Measurements from ENCODE around the gene DNAJA1. TPM values are rescaled to one million over a fixed set of nuclear protein-coding genes. Genes with fewer than 3 reads are reported as not detected.

The DNAJA1 gene
- total and polyA plus RNA-seq, 2 donors (not counting 3 experiments of a cell fraction or from before 2014, with no cell fraction given): 72.9 to 182 TPM

DNA sequence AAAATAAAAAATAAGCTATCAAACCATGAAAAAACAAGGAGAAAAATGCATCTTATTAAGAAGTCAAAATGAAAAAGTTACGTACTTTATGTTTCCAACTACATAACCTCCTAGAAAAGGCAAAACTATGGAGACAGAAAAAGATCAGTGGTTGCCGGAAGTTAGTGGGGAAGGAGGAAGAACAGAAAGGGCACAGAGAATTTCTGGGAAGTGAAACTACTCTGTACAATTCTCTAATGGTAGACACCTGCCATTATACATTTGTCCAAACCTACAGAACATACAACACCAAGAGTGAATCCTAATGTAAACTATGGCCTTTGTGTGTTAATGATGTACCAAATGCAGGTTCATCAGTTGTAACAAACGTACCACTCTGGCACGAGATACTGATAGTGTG lies 26.1 kb downstream of the DNAJA1 start:
- Histone ChIP-seq H3K79me2 (ENCODE audit: control insufficient read depth, insufficient read depth, low read length) (no peaks in the 10 kb centered on the region), H3K9me1 (replicated peaks; ENCODE audit: control insufficient read depth, extremely low read depth, insufficient read depth, low read length) (peaks cover 2% of the 10 kb centered on the region), H2AFZ (ENCODE audit: low read depth, low read length) (no peak overlapping the region), H3K4me3 (replicated peaks in 1 of 3; ENCODE audit: insufficient read depth in 1 of 3, low read depth in 1 of 3, low read length in 3 of 3) (no peak overlapping the region), H3K4me1 (ENCODE audit: control insufficient read depth, extremely low read depth, insufficient read depth, low read length) (no peaks in the 10 kb centered on the region), H3K27me3 (ENCODE audit: control insufficient read depth in 2 of 2, insufficient read depth in 2 of 2, low read length in 2 of 2) (no peaks in the 10 kb centered on the region), H3K9ac (replicated peaks; ENCODE audit: extremely low read depth, insufficient read depth, low read length) (no peak overlapping the region), H3K36me3 (ENCODE audit: control insufficient read depth in 2 of 2, extremely low read depth in 1 of 2, insufficient read depth in 2 of 2, low read length in 2 of 2) (peaks cover 16 to 29% of the 10 kb centered on the region in 2 experiments), H3K27ac (ENCODE audit: insufficient read depth, low read depth, low read length) (no peak overlapping the region), H4K20me1 (replicated peaks; ENCODE audit: control insufficient read depth, extremely low read depth, insufficient read depth, low read length) (no peaks in the 10 kb centered on the region), H3K4me2 (ENCODE audit: insufficient read depth, low read length) (no peak overlapping the region), H3K9me3 (replicated peaks; ENCODE audit: control insufficient read depth, insufficient read depth, low read length) (no peaks in the 10 kb centered on the region)
- FAIRE-seq (no peak), DNase-seq (ENCODE audit: low read depth, low spot score) (no peak)
- no TSS peak for BruUV-seq (replicated peaks)
- dilution Hi-C loops (cut with MboI; ENCODE audit: extremely low pct_ligation_motif_present, low sequenced_read_pairs): no loop called here
- intact Hi-C loops (cut with micrococcal nuclease): no loop called here
- CTCF ChIA-PET: no interaction called here
- POLR2A ChIA-PET: no interaction called here
- TF ChIP-seq FOS (IDR thresholded peaks at IDR 0.05; ENCODE audit: borderline replicate concordance, insufficient read depth, low read length) (no peak), JUN (IDR thresholded peaks at IDR 0.05; ENCODE audit: borderline replicate concordance, insufficient read depth, insufficient read length, low read depth) (no peak), POLR2AphosphoS5 (IDR thresholded peaks at IDR 0.05; ENCODE audit: insufficient read depth, low read depth, low read length) (no peak), MYC (IDR thresholded peaks at IDR 0.05; ENCODE audit: low read depth, low read length) (no peak), POLR2A (IDR thresholded peaks at IDR 0.05; ENCODE audit: low read depth, low read length) (no peak), EZH2 (IDR thresholded peaks at IDR 0.05; ENCODE audit: borderline replicate concordance, low read depth, low read length, severe bottlenecking) (no peak), GATA2 (IDR thresholded peaks at IDR 0.05; ENCODE audit: insufficient read depth, insufficient read length, low read depth, low read length) (no peak)
- TF ChIP-seq, protein P1, sequence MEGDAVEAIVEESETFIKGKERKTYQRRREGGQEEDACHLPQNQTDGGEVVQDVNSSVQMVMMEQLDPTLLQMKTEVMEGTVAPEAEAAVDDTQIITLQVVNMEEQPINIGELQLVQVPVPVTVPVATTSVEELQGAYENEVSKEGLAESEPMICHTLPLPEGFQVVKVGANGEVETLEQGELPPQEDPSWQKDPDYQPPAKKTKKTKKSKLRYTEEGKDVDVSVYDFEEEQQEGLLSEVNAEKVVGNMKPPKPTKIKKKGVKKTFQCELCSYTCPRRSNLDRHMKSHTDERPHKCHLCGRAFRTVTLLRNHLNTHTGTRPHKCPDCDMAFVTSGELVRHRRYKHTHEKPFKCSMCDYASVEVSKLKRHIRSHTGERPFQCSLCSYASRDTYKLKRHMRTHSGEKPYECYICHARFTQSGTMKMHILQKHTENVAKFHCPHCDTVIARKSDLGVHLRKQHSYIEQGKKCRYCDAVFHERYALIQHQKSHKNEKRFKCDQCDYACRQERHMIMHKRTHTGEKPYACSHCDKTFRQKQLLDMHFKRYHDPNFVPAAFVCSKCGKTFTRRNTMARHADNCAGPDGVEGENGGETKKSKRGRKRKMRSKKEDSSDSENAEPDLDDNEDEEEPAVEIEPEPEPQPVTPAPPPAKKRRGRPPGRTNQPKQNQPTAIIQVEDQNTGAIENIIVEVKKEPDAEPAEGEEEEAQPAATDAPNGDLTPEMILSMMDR (IDR thresholded peaks at IDR 0.05; ENCODE audit: extremely low read depth in 1 of 2, insufficient read depth in 1 of 2, low read depth in 1 of 2, low read length in 2 of 2): no peak
- TF ChIP-seq, protein P2, sequence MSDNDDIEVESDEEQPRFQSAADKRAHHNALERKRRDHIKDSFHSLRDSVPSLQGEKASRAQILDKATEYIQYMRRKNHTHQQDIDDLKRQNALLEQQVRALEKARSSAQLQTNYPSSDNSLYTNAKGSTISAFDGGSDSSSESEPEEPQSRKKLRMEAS (IDR thresholded peaks at IDR 0.05; ENCODE audit: insufficient read depth, insufficient read length): no peak

All from endothelial cell of umbilical vein (primary cell).